NCI-H2196 treated with DMSO at 0.1 percent for 48 hours (cell line): ENCODE measurements around the gene ARFIP2.
A peak's percentile ranks its signal among the peaks of the same experiment; 100 is the strongest.

ENCODE experiments used
- DNase-seq: peaks from one replicate; lab custom pipeline; 2025; ENCODE audit not compliant: unreplicated experiment; lab: John Stamatoyannopoulos, UW

Gene ARFIP2

GRCh38 chr11:6482441-6482840, 1.3 kb upstream of the ARFIP2 start:
- no peak for DNase-seq

GRCh38 chr11:6481924-6482275, 769 bp upstream of the ARFIP2 start:
- DNase-seq, result no peak

GRCh38 chr11:6480299-6480914, 724 bp downstream of the ARFIP2 start:
- no peak for DNase-seq

- DNase-seq, result no peak
These were observed 4.6 kb downstream of the ARFIP2 start for GRCh38 chr11:6476571-6476970.

- DNase-seq, result peak; percentile 44
These were observed 5.2 kb downstream of the ARFIP2 start for GRCh38 chr11:6475936-6476335.

GRCh38 chr11:6474806-6475500, 6.2 kb downstream of the ARFIP2 start:
- no peak for DNase-seq

GRCh38 chr11:6474413-6474792, 6.7 kb downstream of the ARFIP2 start:
- DNase-seq, result no peak

- peak; percentile 79 for DNase-seq
These were observed 7.4 kb downstream of the ARFIP2 start, which contains the start of gene TRIM3 for GRCh38 chr11:6473451-6474412. Gene TRIM3 (minus strand): TSS chr11:6473941. CDS start chr11:6465695, 8,246 bp downstream.

GRCh38 chr11:6472934-6473333, 8.2 kb downstream of the ARFIP2 start:
- no peak for DNase-seq

GRCh38 chr11:6469599-6469998, 11.5 kb downstream of the ARFIP2 start:
- DNase-seq, result no peak

- peak; percentile 84 for DNase-seq
These were observed 12.2 kb downstream of the ARFIP2 start for GRCh38 chr11:6468712-6469495.

- no peak for DNase-seq
These were observed 22.1 kb downstream of the ARFIP2 start for GRCh38 chr11:6459099-6459450.

- DNase-seq, result no peak
These were observed 22.6 kb downstream of the ARFIP2 start for GRCh38 chr11:6458352-6459098.

GRCh38 chr11:6457581-6458320, 23.4 kb downstream of the ARFIP2 start:
- no peak for DNase-seq

GRCh38 chr11:6456361-6457073, 24.6 kb downstream of the ARFIP2 start:
- DNase-seq, result no peak

- DNase-seq, result no peak
These were observed 26.1 kb downstream of the ARFIP2 start for GRCh38 chr11:6455070-6455469.

- DNase-seq, result no peak
These were observed 28.0 kb downstream of the ARFIP2 start for GRCh38 chr11:6453152-6453551.

GRCh38 chr11:6452219-6452618, 28.9 kb downstream of the ARFIP2 start:
- DNase-seq, result no peak

GRCh38 chr11:6448574-6448973, 32.6 kb downstream of the ARFIP2 start:
- no peak for DNase-seq
